AG04450 (cell line): Measurements from ENCODE around the gene SORCS2. TPM values are rescaled to one million over a fixed set of nuclear protein-coding genes. Genes with fewer than 3 reads are reported as not detected.

ENCODE experiments used
- CTCF ChIA-PET: fragments of 300-600, 350-600 bp; formaldehyde crosslinking; extraction: SDS; loops from one replicate; lab custom pipeline; 2022; ENCODE audit warnings: antibody characterized with exemption, inconsistent platforms; lab: Charles Lee
- POLR2A ChIA-PET: fragments of 350-600 bp; formaldehyde crosslinking; extraction: SDS; loops from one replicate; lab custom pipeline; 2021; ENCODE audit warnings: antibody characterized with exemption, inconsistent platforms; lab: Yijun Ruan, JAX
- DNase-seq: peaks from one replicate; pipeline ENCODE4 v3.0.0-alpha.2; 2011; ENCODE audit warnings: low read depth, low spot score
- H3K27ac ChIP-seq: one replicate; pipeline ENCODE4 v1.5.1; 2012; ENCODE audit warnings: low read depth, low read length, control low read depth
- H3K27me3 ChIP-seq: one replicate; pipeline ENCODE4 v1.6.0; 2012; ENCODE audit warnings: low read length; ENCODE audit not compliant: control insufficient read depth, insufficient read depth
- H3K4me3 ChIP-seq: 2 replicates; pipeline ENCODE4 v1.5.1; 2011; ENCODE audit warnings: mild to moderate bottlenecking, low read depth, low read length, control low read depth
- H3K9me3 ChIP-seq: 2 replicates; pipeline ENCODE4 v1.5.1; 2012; ENCODE audit warnings: low read length; ENCODE audit not compliant: control insufficient read depth, insufficient read depth
- polyA plus RNA-seq: library from polyadenylated mRNA; depleted of rRNA; stranded (reverse); fragments of >200 nt; gene quantifications from 2 replicates; pipeline ENCODE4 v1.2.3, GENCODE V29; 2011
- TF ChIP-seq, protein P1 (sequence below): IDR thresholded peaks from 2 replicates; pipeline ENCODE4 v1.5.1; 2011; ENCODE audit warnings: low read depth, low read length, control low read depth, inconsistent platforms

Gene SORCS2
- polyA plus RNA-seq, 1 experiment, result 0.29 TPM

DNA sequence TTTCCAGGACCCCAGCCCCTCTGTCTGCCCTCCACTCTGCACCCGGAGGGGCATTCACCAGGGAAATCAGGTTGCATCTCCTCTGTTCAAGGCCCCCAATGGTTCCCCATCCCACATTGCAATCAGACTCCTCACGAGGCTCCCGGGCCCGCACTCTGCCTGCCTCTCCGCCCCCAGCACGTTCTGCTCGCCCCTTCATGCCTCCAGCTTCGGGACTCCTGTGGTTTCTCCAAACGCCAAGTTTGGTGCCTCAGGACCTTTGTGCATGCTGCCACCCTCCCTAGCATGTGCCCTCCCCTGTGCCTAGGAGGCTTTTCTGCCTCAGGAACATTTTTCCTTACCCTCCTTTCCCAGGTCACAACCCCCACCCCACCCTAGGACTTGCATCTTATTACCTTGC is 426.0 kb downstream of the SORCS2 start:
- H3K27ac ChIP-seq, result no peak overlapping the region
- no peak overlapping the region for H3K4me3 ChIP-seq
- POLR2A ChIA-PET, result no interaction called here
- no peak for DNase-seq
- TF ChIP-seq, protein P1, sequence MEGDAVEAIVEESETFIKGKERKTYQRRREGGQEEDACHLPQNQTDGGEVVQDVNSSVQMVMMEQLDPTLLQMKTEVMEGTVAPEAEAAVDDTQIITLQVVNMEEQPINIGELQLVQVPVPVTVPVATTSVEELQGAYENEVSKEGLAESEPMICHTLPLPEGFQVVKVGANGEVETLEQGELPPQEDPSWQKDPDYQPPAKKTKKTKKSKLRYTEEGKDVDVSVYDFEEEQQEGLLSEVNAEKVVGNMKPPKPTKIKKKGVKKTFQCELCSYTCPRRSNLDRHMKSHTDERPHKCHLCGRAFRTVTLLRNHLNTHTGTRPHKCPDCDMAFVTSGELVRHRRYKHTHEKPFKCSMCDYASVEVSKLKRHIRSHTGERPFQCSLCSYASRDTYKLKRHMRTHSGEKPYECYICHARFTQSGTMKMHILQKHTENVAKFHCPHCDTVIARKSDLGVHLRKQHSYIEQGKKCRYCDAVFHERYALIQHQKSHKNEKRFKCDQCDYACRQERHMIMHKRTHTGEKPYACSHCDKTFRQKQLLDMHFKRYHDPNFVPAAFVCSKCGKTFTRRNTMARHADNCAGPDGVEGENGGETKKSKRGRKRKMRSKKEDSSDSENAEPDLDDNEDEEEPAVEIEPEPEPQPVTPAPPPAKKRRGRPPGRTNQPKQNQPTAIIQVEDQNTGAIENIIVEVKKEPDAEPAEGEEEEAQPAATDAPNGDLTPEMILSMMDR, result no peak
- CTCF ChIA-PET, result no interaction called here
- no peaks in the 10 kb centered on the region; the same call in 1 of the 2 replicates for H3K9me3 ChIP-seq
- H3K27me3 ChIP-seq, result peaks cover 29% of the 10 kb centered on the region

DNA sequence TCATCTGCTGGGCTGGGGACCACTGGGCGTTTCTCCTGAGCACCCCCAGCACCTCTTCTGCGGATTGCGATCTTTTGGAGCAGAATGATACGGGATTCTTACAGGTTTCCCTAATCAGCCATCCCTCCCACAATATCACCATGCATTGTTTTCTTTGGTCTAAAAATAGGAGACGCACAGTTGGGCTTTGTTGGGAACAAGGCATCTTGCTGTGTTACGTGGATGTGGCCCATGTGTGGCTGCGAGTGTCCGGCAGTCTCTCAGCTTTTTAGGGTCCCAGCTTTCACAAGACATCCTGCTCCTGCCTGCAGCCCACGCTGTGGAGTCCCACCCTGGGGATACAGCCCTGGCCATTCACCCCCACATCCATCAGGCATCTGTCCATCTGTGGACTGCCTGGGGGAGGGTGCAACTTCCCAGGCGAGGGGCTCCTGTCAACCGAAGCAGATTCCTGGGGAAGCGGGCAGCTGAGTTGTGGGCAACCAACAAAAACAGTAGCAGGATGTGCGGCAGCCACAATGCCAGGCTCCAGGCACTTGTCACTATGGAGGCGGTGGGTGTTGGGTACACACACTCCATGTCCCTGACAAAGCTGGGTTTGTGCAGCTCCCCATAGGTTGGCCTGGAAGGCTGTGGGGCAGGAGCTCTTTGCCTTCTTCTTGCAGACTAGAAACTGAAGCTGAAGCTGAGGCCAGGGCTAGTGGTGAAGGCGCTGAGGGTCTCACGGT is 427.9 kb downstream of the SORCS2 start:
- H3K9me3 ChIP-seq, result no peaks in the 10 kb centered on the region; the same call in 1 of the 2 replicates
- TF ChIP-seq, protein P1, result no peak
- CTCF ChIA-PET, result no interaction called here
- H3K4me3 ChIP-seq, result no peak overlapping the region
- POLR2A ChIA-PET, result no interaction called here
- no peak overlapping the region for H3K27ac ChIP-seq
- DNase-seq, result no peak
- peaks cover 33% of the 10 kb centered on the region for H3K27me3 ChIP-seq

GRCh38 chr4:7620814-7621176 is 428.5 kb downstream of the SORCS2 start:
- ChIA-PET POLR2A (no interaction called here), CTCF (no interaction called here)
- Histone ChIP-seq H3K4me3 (no peak overlapping the region), H3K27me3 (peaks cover 31% of the 10 kb centered on the region), H3K27ac (no peak overlapping the region), H3K9me3 (no peaks in the 10 kb centered on the region; the same call in 1 of the 2 replicates)
- TF ChIP-seq, protein P1, result no peak
- DNase-seq, result no peak

DNA sequence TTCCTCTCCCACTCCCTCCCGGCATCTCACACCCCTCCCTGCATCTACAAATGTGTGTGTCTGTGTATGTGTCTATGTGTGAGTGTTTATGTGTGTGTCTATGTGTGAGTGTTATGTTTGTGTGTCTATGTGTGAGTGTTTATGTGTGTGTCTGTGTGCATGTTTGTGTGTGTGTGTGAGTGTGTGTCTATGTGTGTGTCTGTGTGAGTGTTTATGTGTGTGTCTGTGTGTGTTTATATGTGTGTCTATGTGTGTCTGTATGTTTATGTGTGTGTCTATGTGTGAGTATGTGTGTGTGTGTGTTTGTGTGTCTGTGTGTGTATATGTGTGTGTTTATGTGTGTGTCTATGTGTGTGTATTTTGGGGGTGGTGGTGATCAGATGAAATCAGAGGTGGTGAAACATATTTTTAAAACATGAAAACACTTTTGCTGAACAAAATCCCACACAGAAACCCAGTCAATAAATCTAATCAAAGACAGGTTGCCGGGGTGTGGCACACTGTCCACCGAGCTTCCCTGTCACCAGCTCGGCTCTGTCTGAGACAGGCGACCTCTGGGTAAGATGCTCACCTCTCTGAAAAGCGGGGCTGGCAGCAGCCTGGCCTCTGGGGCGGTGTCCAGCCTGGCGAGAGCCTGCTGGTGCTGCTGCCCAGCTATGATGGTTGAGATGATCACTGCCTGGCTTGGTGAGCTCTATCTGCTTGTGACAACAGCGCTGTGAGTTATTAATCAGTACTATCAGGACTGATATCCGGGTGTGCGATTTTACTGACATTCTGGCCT is 429.1 kb downstream of the SORCS2 start:
- CTCF ChIA-PET, result no interaction called here
- no peak for DNase-seq
- POLR2A ChIA-PET, result no interaction called here
- Histone ChIP-seq H3K27me3 (peaks cover 31% of the 10 kb centered on the region), H3K9me3 (no peaks in the 10 kb centered on the region; the same call in 1 of the 2 replicates), H3K27ac (no peak overlapping the region), H3K4me3 (no peak overlapping the region)
- TF ChIP-seq, protein P1, result no peak

GRCh38 chr4:7622371-7622770 is 430.0 kb downstream of the SORCS2 start:
- DNase-seq, result no peak
- POLR2A ChIA-PET, result no interaction called here
- Histone ChIP-seq H3K27me3 (peaks cover 31% of the 10 kb centered on the region), H3K4me3 (no peak overlapping the region), H3K9me3 (no peaks in the 10 kb centered on the region; the same call in 1 of the 2 replicates), H3K27ac (no peak overlapping the region)
- TF ChIP-seq, protein P1, result no peak
- CTCF ChIA-PET, result no interaction called here
